ENCODE results near the gene ADRA2A. TPM values are rescaled to one million over a fixed set of nuclear protein-coding genes. Genes with fewer than 3 reads are reported as not detected.

ADRA2A gene
- total RNA-seq, 4 donors from 2014 or later = 2.3 to 5.6 (median 4.5) TPM

GRCh38 chr10:111112333-111112732 lies 35.5 kb downstream of the ADRA2A start:
- H3K27ac ChIP-seq = no peak overlapping the region
- no peaks in the 10 kb centered on the region for H3K36me3 ChIP-seq
- WGBS = 94% methylated on average over 1 of the region's 1 CpG
- no peaks in the 10 kb centered on the region for H3K27me3 ChIP-seq
- H3K9me3 ChIP-seq = no peaks in the 10 kb centered on the region
- peaks cover 3% of the 10 kb centered on the region for H3K4me1 ChIP-seq
- DNase-seq (ENCODE audit: low spot score in 2 of 2) = no peak
- TF ChIP-seq CTCF (IDR thresholded peaks at IDR 0.05) (no peak), POLR2A (IDR thresholded peaks at IDR 0.05) (no peak), POLR2AphosphoS5 (IDR thresholded peaks at IDR 0.05) (no peak), EP300 (IDR thresholded peaks at IDR 0.05) (no peak)
- no peak overlapping the region for H3K4me3 ChIP-seq

GRCh38 chr10:111113238-111113960 lies 36.6 kb downstream of the ADRA2A start:
- Histone ChIP-seq H3K27ac (no peak overlapping the region), H3K9me3 (no peaks in the 10 kb centered on the region), H3K36me3 (no peaks in the 10 kb centered on the region), H3K4me3 (no peak overlapping the region), H3K4me1 (peaks cover 3% of the 10 kb centered on the region), H3K27me3 (no peaks in the 10 kb centered on the region)
- DNase-seq (ENCODE audit: low spot score in 2 of 2) = peak in 1 of 2 donors; percentile 32
- WGBS = 93% methylated on average over 8 of the region's 8 CpGs
- TF ChIP-seq POLR2A (IDR thresholded peaks at IDR 0.05) = no peak
- no peak for TF ChIP-seq EP300 (IDR thresholded peaks at IDR 0.05)
- no peak for TF ChIP-seq CTCF (IDR thresholded peaks at IDR 0.05)
- no peak for TF ChIP-seq POLR2AphosphoS5 (IDR thresholded peaks at IDR 0.05)

GRCh38 chr10:111113961-111114757 lies 37.3 kb downstream of the ADRA2A start:
- peak in 1 of 2 donors; percentile 59 for DNase-seq (ENCODE audit: low spot score in 2 of 2)
- H3K9me3 ChIP-seq = no peaks in the 10 kb centered on the region
- no peaks in the 10 kb centered on the region for H3K36me3 ChIP-seq
- TF ChIP-seq POLR2AphosphoS5 (IDR thresholded peaks at IDR 0.05) (no peak), EP300 (IDR thresholded peaks at IDR 0.05) (no peak), POLR2A (IDR thresholded peaks at IDR 0.05) (no peak), CTCF (IDR thresholded peaks at IDR 0.05) (no peak)
- H3K27ac ChIP-seq = no peak overlapping the region
- H3K27me3 ChIP-seq = no peaks in the 10 kb centered on the region
- H3K4me1 ChIP-seq = peaks cover 3% of the 10 kb centered on the region
- WGBS = 53% methylated on average over 12 of the region's 12 CpGs
- no peak overlapping the region for H3K4me3 ChIP-seq

- Histone ChIP-seq H3K27me3 (no peaks in the 10 kb centered on the region), H3K27ac (no peak overlapping the region), H3K9me3 (no peaks in the 10 kb centered on the region), H3K4me1 (peaks cover 3% of the 10 kb centered on the region), H3K4me3 (no peak overlapping the region), H3K36me3 (no peaks in the 10 kb centered on the region)
- peak in 1 of 2 donors; percentile 60 for DNase-seq (ENCODE audit: low spot score in 2 of 2)
- TF ChIP-seq EP300 (IDR thresholded peaks at IDR 0.05) (no peak), POLR2AphosphoS5 (IDR thresholded peaks at IDR 0.05) (no peak), POLR2A (IDR thresholded peaks at IDR 0.05) (no peak), CTCF (IDR thresholded peaks at IDR 0.05) (no peak)
- WGBS = 82% methylated on average over 9 of the region's 12 CpGs
Observed at GRCh38 chr10:111114758-111115500, 38.1 kb downstream of the ADRA2A start.
